GM10266 (cell line): ENCODE data around the gene CA10.

Experiments used
- DNase-seq: peaks from one replicate; pipeline ENCODE4 v3.0.0; 2012; ENCODE audit errors: extremely low spot score
- CTCF ChIP-seq: IDR thresholded peaks from 2 replicates; pipeline ENCODE4 v1.5.1; 2012; ENCODE audit warnings: mild to moderate bottlenecking, low read depth; ENCODE audit not compliant: control insufficient read depth, insufficient read depth; ENCODE audit errors: missing control alignments

The CA10 gene

GRCh38 chr17:51955245-51955644, 203.3 kb downstream of the CA10 start:
- no peak for TF ChIP-seq CTCF
- no peak for DNase-seq

- no peak for DNase-seq
- TF ChIP-seq CTCF = no peak
These were observed 204.2 kb downstream of the CA10 start for GRCh38 chr17:51954232-51954765.

GRCh38 chr17:51951741-51952140, 206.8 kb downstream of the CA10 start:
- no peak for DNase-seq

GRCh38 chr17:51948128-51948527, 210.4 kb downstream of the CA10 start:
- TF ChIP-seq CTCF = no peak
- no peak for DNase-seq

More at GRCh38 chr17:51951741-51952140, 206.8 kb downstream of the CA10 start:
- no peak for TF ChIP-seq CTCF

- no peak for DNase-seq
- no peak for TF ChIP-seq CTCF
These were observed 211.3 kb downstream of the CA10 start for GRCh38 chr17:51947160-51947735.

- no peak for DNase-seq
- no peak for TF ChIP-seq CTCF
These were observed 212.2 kb downstream of the CA10 start for GRCh38 chr17:51946311-51946710.

- DNase-seq = no peak
- no peak for TF ChIP-seq CTCF
These were observed 217.2 kb downstream of the CA10 start for GRCh38 chr17:51941272-51941671.
